GM13977 (cell line): ENCODE measurements around the gene ADCY4.

Experiments
- DNase-seq: peaks from one replicate; pipeline ENCODE4 v3.0.0; 2012; ENCODE audit warnings: low spot score
- in situ Hi-C: fragments of 300-500 bp; cut with MboI; formaldehyde crosslinking; loops from one replicate; pipeline ENCODE4 v1.12.0; 2022; ENCODE audit warnings: low sequenced_read_pairs, low pct_unique_long_range_greater_than_20kb, mixed read lengths, inconsistent platforms; ENCODE audit not compliant: unreplicated experiment
- TF ChIP-seq, protein P1 (sequence below): IDR thresholded peaks from 2 replicates; pipeline ENCODE4 v1.5.1; 2012; ENCODE audit warnings: mild to moderate bottlenecking, control low read depth; ENCODE audit not compliant: insufficient read depth; ENCODE audit errors: extremely low read depth, missing control alignments

Gene ADCY4

GRCh38 chr14:24348186-24348585, 13.3 kb upstream of the ADCY4 start:
- TF ChIP-seq, protein P1, sequence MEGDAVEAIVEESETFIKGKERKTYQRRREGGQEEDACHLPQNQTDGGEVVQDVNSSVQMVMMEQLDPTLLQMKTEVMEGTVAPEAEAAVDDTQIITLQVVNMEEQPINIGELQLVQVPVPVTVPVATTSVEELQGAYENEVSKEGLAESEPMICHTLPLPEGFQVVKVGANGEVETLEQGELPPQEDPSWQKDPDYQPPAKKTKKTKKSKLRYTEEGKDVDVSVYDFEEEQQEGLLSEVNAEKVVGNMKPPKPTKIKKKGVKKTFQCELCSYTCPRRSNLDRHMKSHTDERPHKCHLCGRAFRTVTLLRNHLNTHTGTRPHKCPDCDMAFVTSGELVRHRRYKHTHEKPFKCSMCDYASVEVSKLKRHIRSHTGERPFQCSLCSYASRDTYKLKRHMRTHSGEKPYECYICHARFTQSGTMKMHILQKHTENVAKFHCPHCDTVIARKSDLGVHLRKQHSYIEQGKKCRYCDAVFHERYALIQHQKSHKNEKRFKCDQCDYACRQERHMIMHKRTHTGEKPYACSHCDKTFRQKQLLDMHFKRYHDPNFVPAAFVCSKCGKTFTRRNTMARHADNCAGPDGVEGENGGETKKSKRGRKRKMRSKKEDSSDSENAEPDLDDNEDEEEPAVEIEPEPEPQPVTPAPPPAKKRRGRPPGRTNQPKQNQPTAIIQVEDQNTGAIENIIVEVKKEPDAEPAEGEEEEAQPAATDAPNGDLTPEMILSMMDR = no peak
- DNase-seq = no peak
- in situ Hi-C loops = loop anchor here (25.0 kb wide), 1 partner anchor 314 kb away; no protein-coding TSS in a partner anchor

DNA sequence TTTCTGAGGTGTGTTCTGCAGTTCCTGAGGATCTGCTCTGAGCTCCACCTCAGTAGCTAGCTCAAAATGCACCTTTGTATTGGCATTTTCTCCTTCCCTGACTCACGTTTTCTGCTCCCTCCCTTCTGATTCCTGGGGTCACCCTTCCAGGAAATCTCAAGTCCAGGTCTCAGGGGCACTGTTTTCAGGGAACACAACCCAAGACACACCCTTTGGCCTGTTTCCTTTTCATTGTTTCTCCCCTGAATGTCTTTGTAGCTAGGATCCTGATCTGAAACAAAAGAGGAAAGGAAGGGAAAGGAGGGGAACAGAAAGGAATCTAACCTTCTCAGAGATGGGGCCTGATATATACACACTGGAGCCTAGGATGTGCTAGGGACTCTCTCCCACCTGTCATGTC, 12.3 kb upstream of the ADCY4 start:
- in situ Hi-C loops = loop anchor here (25.0 kb wide), 1 partner anchor 315 kb away; no protein-coding TSS in a partner anchor
- no peak for DNase-seq
- TF ChIP-seq, protein P1 = no peak

DNA sequence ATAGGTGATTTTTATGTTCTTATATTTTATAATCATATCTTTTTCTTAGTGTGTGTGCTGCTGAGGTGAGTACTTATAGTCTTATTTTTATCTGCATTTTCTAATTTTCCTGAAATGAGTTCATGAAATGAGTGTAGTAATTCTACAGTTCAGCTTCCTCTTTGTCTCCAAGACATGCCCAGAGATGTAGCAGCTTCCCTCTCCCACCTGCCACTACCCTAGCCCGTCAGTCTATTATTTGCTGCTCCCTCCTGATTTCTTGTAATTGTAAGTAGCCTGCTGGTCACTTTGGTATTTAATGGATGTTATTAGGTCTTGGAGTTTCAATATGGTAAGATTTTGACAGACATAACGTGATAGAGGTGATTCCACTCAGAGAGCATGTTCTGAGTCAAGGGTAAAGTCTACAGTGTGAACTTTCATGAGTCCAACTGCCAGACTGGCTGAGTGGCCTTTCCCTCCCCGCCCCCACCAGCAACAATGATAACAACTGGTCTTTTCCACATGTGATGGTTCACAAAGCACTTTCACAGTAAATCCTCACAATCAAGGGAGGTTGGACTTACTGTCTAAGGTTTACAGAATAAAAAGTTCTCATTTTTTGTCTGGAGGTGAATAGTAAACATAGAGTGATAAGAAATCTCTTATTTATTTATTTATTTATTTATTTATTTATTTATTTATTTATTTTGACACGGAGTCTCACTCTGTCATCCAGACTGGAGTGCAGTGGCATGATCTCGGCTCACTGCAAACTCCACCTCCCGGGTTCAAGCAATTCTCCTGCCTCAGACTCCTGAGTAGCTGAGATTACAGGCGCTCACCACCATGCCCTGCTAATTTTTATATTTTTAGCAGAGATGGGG, 9.2 kb upstream of the ADCY4 start:
- DNase-seq = no peak
- TF ChIP-seq, protein P1 = no peak
- in situ Hi-C loops = loop anchor here (25.0 kb wide), 1 partner anchor 318 kb away; no protein-coding TSS in a partner anchor

GRCh38 chr14:24342889-24343288, 8.0 kb upstream of the ADCY4 start:
- no peak for DNase-seq
- TF ChIP-seq, protein P1 = no peak
- in situ Hi-C loops = loop anchor here (25.0 kb wide), 1 partner anchor 319 kb away; no protein-coding TSS in a partner anchor

- in situ Hi-C loops = loop anchor here (25.0 kb wide), 1 partner anchor 322 kb away; no protein-coding TSS in a partner anchor
- no peak for DNase-seq
- TF ChIP-seq, protein P1 = no peak
These were observed 5.7 kb upstream of the ADCY4 start for GRCh38 chr14:24340606-24341005.

- peak; percentile 80 for DNase-seq
- TF ChIP-seq, protein P1 = no peak
- in situ Hi-C loops = loop anchor here (25.0 kb wide), 1 partner anchor 323 kb away; no protein-coding TSS in a partner anchor
These were observed 4.6 kb upstream of the ADCY4 start, which contains the start of gene RIPK3 for GRCh38 chr14:24339284-24340151. Gene RIPK3 (minus strand): TSS chr14:24339991. CDS start chr14:24339826, 165 bp downstream.
